H1 (cell line): Measurements from ENCODE around the gene NFASC. TPM values are rescaled to one million over a fixed set of nuclear protein-coding genes. Genes with fewer than 3 reads are reported as not detected.

Source experiments
- ATF2 ChIP-seq: IDR thresholded peaks from 2 replicates; pipeline ENCODE4 v1.6.1; 2012; ENCODE audit warnings: low read length, inconsistent platforms
- E2F6 ChIP-seq: IDR thresholded peaks from 2 replicates; pipeline ENCODE4 v1.6.1; 2012; ENCODE audit warnings: inconsistent platforms
- HDAC6 ChIP-seq: IDR thresholded peaks from one replicate; pipeline ENCODE4 v1.7.1; 2012; ENCODE audit warnings: low read depth, mild to moderate bottlenecking, inconsistent platforms, low read length, moderate library complexity
- SIRT6 ChIP-seq: IDR thresholded peaks from one replicate; pipeline ENCODE4 v1.7.1; 2012; ENCODE audit warnings: low read length, inconsistent platforms
- SP2 ChIP-seq: IDR thresholded peaks from 2 replicates; pipeline ENCODE4 v1.6.1; 2012; ENCODE audit warnings: mild to moderate bottlenecking, low read length, inconsistent platforms
- USF2 ChIP-seq: IDR thresholded peaks from 2 replicates; pipeline ENCODE4 v1.6.1; 2011; ENCODE audit warnings: low read length, improper control_type of control experiment
- ZNF274 ChIP-seq: IDR thresholded peaks from 2 replicates; pipeline ENCODE4 v1.7.0; 2012; ENCODE audit warnings: low read length, borderline replicate concordance; ENCODE audit errors: extremely low read depth
- polyA plus RNA-seq, 7 experiments: library from polyadenylated mRNA; depleted of rRNA in 3 of 7; stranded (reverse) in 5 of 7; unstranded in 2 of 7; fragments of >200 nt in 5 of 7; fragments of 200-250 nt in 2 of 7; gene quantifications; 1 replicate in 5 of 7; 2 replicates in 1 of 7; 4 replicates in 1 of 7; pipeline versions ENCODE4 v1.2.1 to v1.2.3, GENCODE V29; 2011 to 2013; ENCODE audit warnings: missing spikeins in 2 of 7, mixed read lengths in 2 of 7
- total RNA-seq: library from RNA; stranded (reverse); fragmentation: NEBNext Ultra II Directional; extraction: Animal tissue kit (Norgen Biotek cat#: 25700); gene quantifications from 2 replicates; pipeline ENCODE4 v1.2.1, GENCODE V29; 2021

Gene NFASC
- total and polyA plus RNA-seq, 2 of the 8 experiments (the other 6 are each of a cell fraction or from before 2014, with no cell fraction given): 5.0 to 15.2 TPM

GRCh38 chr1:205058853-205059252 is 188.2 kb downstream of the NFASC start (continued):
- TF ChIP-seq ATF2 (no peak), USF2 (no peak), SP2 (no peak), E2F6 (no peak), ZNF274 (no peak), HDAC6 (no peak), SIRT6 (no peak)
